Measurements from ENCODE around the gene FNBP1.

- TF ChIP-seq CTCF (conservative IDR thresholded peaks at IDR 0.05 in 1 of 2, IDR thresholded peaks at IDR 0.05 in 1 of 2; ENCODE audit: low read depth in 1 of 2, low read length in 2 of 2), result no peak
- TF ChIP-seq EZH2 (IDR thresholded peaks at IDR 0.05; ENCODE audit: low read length, missing control alignments), result no peak
These were observed 128.9 kb downstream of the FNBP1 start for GRCh38 chr9:129914051-129914450.

Measured in fibroblast of lung (primary cell).